HG03280 (cell line): ENCODE measurements around the gene ZDHHC12.
A peak's percentile ranks its signal among the peaks of the same experiment; 100 is the strongest.

ENCODE experiments used
- ATAC-seq: cut with Tn5 transposase; IDR thresholded peaks from one replicate; pipeline ENCODE4 v1.9.1; 2021; ENCODE audit warnings: mild to moderate bottlenecking, moderate library complexity; ENCODE audit not compliant: unreplicated experiment

Gene ZDHHC12

DNA sequence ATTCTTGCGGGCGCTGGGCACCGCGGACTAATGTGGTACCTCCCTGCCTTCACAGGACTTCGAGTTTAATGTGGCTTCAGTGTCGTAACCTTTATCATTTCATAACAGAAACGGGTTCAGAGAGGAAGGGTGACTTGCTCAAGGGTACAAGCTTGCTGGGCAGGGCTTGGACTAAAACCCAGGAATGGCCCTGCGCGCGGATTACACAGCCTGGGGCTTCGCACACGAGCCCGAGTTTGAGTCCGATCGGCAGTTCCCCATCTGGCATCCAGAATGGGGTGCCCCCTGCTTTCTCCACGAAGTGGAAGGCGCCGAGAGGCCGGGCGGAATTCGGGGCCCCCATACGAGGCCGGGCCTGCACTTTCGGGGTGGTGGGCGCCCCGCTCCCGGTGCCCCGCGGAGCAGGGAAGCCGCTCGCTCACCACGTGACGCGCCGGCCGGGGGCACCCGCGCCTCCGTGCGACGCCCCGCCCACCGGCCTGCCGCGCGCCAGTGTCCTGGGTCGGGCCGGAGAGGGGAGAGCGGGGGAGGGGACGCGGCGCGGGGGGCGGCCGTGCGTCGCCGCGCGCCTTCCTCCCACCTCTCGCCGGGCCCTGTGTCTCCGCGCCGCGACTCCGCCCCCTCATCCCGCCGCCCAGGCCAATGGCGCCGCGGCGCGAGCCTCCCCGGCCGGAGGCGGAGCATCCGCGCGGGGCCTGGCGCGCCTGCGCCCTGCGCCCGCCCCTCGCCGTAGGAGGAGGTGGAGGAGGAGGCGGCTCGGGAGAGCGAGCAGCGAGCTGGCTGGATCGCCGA is 35.2 kb downstream of the ZDHHC12 start, which contains the start of gene SET:
Gene SET, plus strand, starts transcription at position 722 of the 792 bp plus-strand sequence. CDS start 361 bp downstream, outside the sequence.
- peak; percentile 74 for ATAC-seq

DNA sequence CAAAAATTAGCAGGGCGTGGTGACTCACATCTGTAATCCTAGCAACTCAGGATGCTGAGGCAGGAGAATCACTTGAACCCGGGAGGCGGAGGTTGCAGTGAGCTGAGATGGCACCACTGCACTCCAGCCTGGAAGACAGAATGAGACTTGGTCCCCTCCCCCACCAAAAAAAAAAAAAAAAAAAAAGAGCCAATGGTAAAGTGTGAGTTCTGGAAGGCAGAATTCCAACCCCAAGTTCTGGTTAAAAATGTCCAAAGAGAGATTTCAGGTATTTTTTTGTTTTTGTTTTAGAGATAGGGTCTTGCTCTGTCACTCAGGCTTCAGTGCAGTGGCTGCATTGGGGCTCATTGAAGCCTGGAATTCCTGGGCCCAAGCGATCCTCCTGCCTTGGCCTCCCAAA is 36.5 kb downstream of the ZDHHC12 start:
- ATAC-seq, result no peak

DNA sequence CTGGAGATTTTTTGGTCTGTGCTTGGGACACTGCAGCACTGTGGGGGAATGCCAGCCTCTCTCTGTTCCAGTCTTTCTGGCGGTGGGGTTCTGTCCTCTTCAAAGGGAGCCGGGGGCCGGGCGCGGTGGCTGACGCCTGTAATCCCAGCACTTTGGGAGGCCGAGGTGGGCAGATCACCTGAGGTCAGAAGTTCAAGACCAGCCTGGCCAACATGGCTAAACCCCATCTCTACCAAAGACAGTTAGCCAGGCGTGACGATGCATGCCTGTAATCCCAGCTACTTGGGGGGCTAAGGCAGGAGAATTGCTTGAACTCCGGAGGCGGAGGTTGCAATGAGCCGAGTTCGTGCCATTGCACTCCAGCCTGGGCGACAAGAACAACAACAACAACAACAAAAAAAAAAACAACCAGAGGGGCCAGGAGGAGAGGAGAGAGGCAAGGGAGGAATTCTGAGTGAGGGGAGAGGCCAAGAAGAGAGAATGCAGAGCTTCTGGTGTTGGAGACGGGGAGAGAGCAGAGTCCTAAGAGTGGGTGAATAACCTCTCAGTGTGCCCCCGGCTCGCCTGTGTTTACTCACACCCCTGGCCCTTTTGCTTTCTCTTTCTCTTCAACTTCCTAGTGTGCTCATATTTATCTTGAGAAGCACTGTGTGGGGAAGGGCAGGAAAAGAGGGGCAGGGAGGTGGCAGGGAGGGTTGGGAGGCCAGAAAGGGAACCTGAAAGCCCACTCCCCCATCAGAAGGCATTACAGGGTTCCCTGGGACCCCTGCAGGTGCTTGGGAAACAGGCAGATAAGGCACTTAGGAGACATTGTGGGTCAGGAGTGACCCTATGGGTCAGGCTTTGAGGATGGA is 38.1 kb downstream of the ZDHHC12 start:
- ATAC-seq, result no peak

DNA sequence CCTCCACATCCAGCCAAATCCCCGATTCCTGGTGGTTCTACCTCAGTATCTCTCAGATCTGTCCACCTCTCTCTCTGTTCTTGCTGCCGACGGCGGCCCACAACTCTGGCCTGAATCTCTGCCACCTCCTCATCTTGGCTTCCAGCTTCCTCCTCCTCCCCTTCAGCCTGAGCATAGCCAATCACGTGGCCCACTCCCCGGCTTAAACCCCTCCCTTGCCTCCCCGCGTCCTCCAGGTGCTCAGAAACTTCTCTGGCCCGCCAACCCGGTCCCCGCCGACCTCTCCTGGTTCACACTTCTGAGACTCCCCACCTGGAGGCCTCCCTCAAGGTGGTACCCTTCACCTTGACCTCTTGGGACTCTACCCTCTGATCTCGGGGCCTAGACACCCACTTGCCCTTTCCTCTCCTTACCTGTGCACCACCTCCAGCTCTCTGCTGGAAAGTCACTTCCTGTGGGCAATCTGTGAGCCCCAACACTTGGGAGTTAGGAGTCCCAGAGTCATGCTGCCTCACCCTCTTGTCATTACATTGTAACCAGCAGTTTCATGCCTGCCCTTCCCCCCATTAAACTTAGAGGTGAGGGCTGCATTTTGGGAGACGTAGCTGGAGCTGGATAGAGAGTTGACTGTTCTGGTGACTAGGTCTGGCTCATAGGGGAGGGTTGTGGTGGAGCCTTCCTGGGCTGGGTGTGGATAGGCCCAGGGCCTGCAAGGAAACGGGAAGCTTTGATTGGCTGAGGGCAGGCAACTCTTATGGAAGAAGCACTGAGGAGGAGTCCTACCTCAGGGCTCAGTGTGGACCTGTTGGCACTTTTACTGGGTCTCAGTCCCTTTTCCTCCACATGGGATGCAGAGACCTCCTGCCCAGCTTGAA is 39.4 kb downstream of the ZDHHC12 start:
- peak; percentile 30 for ATAC-seq

DNA sequence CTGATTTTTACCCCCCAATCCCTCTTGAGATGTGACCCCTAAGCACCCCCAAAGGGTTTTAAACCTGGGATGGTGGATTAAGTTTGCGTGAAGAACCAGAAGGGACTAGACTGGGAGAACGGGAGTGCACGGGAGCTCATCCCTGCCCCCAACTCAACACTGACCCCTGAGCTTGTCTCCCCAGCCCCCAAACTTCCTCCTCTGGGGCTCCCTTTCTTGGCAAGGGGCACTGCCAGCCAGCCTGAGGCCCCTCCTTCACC is 39.9 kb downstream of the ZDHHC12 start:
- ATAC-seq, result peak; percentile 0

DNA sequence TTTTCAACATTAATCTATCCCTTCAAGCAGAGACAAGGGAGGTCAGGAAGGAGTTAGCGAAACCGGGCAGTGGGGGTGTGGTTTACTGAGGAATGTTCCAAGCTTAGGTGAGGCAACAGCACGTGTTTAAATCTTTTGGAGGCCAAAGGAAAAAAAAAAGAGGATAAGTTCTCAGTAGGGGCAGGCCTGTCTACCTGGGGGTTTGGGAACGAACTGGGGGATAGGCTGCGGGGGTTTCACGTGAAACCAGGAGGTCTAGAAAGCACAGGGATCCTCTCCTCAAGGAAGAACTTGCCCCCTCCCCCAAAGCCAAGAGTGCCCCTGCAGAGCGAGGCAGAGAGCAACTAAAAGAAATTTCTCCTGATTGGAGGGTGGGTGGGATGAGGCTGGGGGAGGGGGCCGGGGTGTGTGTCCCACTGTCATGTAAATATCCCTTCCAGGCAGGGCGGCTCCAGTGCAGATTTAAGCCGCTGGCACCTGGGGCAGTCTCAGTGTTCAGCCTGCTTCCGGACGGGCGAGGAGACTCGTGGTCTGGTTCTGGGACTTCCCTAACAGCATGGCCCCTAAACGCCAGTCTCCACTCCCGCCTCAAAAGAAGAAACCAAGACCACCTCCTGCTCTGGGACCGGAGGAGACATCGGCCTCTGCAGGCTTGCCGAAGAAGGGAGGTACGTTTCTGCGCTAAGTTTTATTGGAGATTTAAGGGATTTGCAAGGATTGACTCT is 40.4 kb downstream of the ZDHHC12 start:
- ATAC-seq, result peak; percentile 36

DNA sequence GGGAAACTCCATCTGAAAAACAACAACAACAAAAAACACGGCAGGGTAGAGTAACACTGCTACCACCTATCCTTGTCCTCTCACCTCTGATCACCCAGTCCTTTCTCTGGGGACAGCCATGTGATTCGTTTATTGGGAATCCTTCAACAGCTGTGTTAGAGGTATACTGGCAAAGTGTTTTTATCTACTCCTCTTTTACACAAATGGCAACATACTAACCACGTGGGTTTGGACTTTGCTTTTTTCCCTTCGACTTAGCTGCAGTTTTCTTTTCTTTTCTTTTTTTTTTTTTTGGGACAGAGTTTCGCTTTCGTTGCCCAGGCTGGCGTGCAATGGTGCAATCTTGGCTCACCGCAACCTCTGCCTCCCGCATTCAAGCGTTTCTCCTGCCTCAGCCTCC is 46.1 kb downstream of the ZDHHC12 start:
- ATAC-seq, result no peak

DNA sequence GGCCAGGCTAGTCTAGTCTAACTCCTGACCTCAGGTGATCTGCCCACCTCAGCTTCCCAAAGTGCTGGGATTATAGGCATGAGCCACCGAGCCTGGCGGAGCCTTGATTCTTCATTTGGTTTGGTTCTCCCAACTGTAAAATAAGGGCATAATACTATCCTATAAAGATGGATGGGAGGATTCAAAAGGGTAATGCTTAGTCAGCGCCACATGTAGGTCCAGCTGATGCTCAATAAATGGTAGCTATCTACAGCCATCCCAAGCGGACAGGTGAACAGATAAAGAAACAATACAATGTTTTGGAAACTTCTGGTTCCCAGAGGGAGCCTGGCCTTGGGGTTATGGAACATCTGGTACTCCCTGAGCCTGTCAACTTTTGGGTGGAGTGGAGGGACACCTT is 48.5 kb downstream of the ZDHHC12 start:
- no peak for ATAC-seq
